ENCODE results near the gene PIGQ.

The PIGQ gene

DNA sequence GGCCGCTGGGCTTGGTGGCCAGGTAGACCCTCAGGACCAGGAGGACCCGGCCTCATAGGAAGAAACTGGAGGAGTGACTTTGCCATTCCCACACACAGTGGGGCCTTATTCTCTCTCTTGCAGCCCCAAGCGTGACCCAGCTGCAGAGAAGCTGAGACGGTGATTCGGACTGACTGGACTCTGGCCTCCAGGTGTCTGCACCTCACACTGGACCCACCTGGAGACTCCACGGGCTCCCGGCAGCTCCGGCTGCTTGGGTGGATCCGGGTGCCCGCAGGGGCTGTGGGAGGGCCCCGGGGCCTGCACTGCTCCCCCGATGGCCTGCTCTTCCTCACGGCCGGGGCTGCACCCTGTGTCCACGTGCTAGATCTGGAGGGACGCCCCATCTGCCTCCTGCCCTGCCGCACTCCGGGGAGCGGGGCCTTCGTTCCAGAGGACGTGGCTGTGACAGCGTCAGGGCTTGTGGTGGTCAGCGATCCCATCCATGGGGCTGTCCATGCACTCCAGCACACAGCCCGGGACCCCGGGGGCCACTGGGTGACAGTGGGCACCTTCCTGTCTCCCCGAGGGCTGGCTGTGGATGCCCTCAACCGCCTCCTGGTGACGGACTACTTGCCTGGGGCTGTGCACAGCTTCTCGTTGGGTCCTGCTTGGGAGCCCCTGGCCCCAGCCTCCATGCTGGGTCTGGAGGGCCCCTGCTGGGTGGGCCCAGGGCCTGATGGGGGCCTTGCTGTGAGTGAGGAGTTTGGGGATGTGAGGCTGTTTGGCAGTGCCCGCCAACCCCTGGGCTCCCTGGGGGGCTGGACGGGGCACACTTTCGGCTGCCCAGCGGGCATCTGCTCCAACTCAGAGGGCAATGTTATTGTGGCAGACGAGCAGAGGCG, 2.2 kb upstream of the PIGQ start:
- DNase-seq (ENCODE audit: low read depth) = no peak

DNA sequence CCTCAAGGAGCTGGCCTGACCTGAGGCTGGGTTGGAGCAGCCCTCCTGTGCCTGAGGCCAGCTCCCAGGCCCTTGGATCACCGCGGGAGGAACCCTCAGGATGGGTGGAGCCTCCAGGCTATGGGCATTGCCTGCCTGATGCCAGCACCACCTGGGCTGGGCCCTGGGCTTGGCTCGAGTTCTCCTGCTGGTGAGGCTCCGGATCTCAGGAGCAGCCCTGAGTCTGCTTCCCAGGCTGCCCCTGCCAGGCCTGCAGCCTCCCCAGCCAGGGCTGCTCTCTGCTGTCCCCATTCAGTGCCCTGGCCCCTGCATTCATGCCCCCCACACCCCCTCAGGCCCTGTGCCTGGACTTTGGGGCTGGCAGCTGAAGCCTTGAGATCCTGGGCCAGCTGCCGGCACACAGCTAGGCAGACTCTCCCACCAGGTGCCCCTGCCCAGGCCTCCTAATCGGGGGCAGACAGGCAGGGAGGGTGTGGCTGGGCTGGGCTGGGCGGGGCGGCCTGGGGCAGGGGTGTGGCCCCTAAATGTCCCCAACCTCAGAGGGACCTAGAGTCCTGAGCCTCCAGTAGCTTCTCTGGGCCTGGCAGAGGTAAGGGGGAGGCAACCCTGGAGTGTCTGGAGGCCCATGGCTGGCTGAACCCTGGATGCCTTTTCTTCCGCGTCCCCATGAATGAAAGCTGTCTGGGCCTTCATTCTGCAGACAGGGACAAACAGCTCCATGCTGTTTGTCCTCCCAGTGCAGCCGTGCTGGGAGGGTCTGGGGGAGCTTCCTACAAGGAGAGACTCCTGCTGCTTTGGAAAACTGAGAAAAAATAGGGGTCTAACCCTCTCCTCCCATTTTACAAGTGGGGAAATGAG, 1.1 kb upstream of the PIGQ start:
- no peak for DNase-seq (ENCODE audit: low read depth)

- no peak for DNase-seq (ENCODE audit: low read depth)
These were observed 3.3 kb downstream of the PIGQ start for GRCh38 chr16:572865-573650.

DNA sequence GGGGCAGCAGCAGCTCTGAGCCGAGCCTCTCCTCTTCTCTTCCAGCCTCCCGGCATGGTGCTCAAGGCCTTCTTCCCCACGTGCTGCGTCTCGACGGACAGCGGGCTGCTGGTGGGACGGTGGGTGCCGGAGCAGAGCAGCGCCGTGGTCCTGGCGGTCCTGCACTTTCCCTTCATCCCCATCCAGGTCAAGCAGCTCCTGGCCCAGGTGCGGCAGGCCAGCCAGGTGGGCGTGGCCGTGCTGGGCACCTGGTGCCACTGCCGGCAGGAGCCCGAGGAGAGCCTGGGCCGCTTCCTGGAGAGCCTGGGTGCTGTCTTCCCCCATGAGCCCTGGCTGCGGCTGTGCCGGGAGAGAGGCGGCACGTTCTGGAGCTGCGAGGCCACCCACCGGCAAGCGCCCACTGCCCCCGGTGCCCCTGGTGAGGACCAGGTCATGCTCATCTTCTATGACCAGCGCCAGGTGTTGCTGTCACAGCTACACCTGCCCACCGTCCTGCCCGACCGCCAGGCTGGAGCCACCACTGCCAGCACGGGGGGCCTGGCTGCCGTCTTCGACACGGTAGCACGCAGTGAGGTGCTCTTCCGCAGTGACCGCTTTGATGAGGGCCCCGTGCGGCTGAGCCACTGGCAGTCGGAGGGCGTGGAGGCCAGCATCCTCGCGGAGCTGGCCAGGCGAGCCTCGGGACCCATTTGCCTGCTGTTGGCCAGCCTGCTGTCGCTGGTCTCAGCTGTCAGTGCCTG, 4.4 kb downstream of the PIGQ start:
- no peak for DNase-seq (ENCODE audit: low read depth)

- no peak for DNase-seq (ENCODE audit: low read depth)
These were observed 5.8 kb downstream of the PIGQ start for GRCh38 chr16:575354-576196.

GRCh38 chr16:576197-576822, 6.5 kb downstream of the PIGQ start:
- no peak for DNase-seq (ENCODE audit: low read depth)

DNA sequence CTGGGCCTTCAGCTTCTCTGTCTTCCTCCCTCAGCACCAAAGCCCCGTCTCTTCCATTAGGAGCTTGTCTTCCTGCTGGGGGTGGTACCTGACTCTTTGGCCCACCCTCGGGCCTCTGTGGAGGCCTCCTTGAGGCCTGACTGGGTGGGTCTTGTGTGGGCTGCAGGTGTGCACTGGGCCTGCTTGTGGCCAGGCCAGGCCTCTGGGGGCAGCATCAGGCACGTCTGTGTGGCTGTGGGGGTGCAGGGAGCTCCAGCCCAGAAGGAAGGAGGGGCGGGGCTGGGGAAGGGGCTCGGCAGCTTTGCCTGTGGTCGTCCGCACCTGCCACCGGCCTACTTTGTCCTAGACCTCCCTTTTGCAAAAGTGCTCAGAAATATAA, 7.0 kb downstream of the PIGQ start:
- no peak for DNase-seq (ENCODE audit: low read depth)

DNA sequence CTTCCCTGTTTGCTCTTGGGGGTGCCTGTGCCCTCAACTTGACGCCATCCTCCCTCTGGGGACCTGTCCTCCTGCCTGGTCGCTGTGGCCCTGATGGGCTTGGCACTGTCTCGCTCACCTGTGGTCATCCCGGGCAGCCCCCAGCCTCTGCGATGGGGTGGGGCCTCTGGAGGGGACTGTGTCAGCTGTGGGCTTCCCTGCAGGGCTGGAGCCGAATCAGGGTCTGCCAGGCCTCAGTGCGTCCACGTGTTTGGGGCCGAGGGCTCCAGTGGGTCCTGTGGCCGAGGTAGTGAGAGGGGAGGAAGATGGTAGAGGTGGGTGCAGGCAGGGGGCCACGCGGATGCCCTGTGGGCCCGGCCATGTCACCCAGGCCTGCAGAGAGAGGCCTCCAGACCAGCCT, 8.0 kb downstream of the PIGQ start:
- no peak for DNase-seq (ENCODE audit: low read depth)

- DNase-seq (ENCODE audit: low read depth) = no peak
These were observed 8.6 kb downstream of the PIGQ start for GRCh38 chr16:578232-578869.

- DNase-seq (ENCODE audit: low read depth) = no peak
These were observed 9.2 kb downstream of the PIGQ start for GRCh38 chr16:578870-579405.

DNA sequence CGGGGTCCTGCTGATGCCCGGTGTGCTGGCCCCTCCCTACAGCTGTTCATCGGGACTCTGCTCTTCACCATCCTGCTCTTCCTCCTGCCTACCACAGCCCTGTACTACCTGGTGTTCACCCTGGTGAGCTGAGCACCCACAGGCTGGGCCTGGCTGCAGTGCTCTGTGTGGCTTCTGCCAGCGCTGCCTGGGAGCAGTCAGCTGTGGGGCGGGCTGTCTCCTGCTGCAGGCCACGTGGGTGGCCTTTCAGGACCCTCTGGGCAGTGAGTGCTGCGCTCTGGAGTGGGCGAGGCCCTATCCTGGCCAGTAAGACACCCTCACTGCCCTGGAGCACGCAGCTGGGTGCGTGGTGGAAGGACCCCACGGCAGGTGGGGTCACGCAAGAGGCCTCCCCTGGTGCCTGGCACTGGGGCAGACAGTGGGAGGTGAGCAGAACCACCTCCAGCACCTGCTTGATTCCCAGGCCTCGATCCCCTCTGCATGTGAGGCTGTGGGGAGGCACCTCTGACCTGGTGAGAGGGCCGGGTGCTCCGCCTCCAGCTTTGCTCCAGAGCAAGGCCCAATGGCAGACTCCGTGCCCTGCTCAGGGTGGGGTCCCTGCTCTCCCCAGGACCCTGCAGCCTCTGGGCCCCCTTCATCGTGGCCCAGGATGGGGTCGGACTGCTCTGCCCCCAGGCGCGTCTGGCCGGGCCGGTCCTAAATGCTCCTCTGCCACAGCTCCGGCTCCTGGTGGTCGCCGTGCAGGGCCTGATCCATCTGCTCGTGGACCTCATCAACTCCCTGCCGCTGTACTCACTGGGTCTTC, 10.6 kb downstream of the PIGQ start:
- DNase-seq (ENCODE audit: low read depth) = no peak

DNA sequence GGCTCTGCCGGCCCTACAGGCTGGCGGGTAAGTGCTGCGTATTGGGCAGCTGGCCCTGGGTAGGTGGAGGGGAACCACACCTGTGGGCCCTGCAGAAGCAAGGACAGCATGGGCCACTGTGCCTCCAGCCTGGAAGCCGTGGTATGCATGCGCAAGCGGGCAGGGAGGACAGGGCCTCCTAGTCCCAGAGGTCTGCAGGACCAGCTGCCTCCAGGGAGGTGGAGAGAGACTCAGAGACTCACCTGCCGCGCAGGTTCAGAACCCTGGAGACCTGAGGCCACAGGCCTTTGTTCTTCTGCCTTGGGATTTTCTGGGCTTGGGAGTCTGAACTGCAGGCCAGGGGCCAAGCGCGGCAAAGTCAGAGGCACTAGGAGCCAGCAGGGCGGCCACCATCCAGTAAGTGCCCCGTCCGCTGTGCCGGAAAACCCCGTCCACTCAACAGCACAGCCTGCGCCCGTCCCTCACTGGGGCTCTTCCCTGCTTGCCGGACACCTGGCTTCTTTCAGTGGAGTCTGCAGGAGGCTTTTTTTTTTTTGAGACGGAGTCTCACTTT, 11.3 kb downstream of the PIGQ start:
- no peak for DNase-seq (ENCODE audit: low read depth)

DNA sequence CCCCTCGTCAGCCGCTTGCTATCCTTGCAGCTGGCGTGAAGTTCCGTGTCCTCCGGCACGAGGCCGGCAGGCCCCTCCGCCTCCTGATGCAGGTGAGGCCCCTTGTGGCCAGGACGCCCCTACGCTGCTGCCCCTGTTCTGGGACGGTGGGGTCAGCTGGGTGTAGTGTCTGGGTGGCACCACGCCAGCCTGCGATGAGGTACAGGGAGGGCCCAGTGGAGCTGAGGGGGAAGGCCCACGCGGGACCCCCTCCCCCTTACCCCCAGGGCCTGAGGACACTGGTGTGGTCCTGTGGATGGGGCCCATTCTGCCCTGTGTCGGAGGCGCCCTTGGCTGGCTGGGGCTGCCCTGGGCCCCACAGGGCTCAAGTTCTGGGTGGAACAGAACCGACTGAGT, 12.4 kb downstream of the PIGQ start:
- no peak for DNase-seq (ENCODE audit: low read depth)

DNA sequence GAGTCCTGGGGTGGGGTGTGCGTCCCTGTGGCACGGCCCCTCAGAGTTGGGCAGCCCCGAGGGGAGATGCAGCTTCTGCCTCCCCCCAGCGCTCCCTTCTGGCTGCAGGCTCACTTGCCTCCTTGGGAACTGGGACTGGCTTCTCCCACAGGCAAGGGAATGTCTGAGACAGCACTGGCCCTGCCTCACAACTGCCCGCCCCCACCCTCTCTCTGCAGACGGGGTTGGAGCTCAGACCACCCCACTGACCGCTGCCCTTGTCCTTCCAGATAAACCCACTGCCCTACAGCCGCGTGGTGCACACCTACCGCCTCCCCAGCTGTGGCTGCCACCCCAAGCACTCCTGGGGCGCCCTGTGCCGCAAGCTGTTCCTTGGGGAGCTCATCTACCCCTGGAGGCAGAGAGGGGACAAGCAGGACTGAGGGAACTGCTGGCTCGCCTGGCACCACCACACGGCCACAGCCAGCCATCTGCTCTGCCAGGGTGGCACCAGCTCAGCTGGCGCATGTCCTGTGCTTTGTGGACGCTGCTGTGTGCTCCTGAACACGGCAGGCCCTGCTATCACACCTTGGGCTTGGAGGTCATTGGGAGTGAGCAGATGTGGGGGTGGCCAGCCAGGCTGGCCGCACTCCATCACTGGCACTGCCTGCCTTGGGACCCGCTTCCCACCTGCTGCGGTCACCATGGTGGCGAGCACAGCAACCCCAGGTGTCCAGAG, 13.0 kb downstream of the PIGQ start:
- no peak for DNase-seq (ENCODE audit: low read depth)

- DNase-seq (ENCODE audit: low read depth) = no peak
These were observed 13.7 kb downstream of the PIGQ start for GRCh38 chr16:583470-583814.

GRCh38 chr16:583815-584591, 14.2 kb downstream of the PIGQ start:
- DNase-seq (ENCODE audit: low read depth) = no peak

GRCh38 chr16:585351-585750, 15.6 kb downstream of the PIGQ start:
- DNase-seq (ENCODE audit: low read depth) = no peak

All from HS-27A (cell line).